H1 (cell line): ENCODE data around the gene PLEK2. TPM values are rescaled to one million over a fixed set of nuclear protein-coding genes. Genes with fewer than 3 reads are reported as not detected.

Experiments used
- CTCF ChIA-PET: fragments of 300-600 bp; sonication (Branson Sonifier 250); formaldehyde crosslinking; loops from one replicate; lab custom pipeline; 2021; ENCODE audit not compliant: partially characterized antibody; lab: Charles Lee
- POLR2A ChIA-PET: fragments of 300-600 bp; sonication (Branson Sonifier 250); formaldehyde crosslinking; loops from one replicate; lab custom pipeline; 2021; ENCODE audit warnings: inconsistent platforms; ENCODE audit not compliant: partially characterized antibody; lab: Charles Lee
- DNase-seq, 2 experiments: peaks; one replicate each; pipeline versions ENCODE4 v3.0.0 to v3.0.0-alpha.2; 2010 to 2022; ENCODE audit warnings: low spot score in 2 of 2, low read depth in 1 of 2, mixed read lengths in 1 of 2
- FAIRE-seq: peaks from 2 replicates; lab custom pipeline; 2011; peaks lifted over from hg19 to GRCh38; lab: Jason Lieb, UNC
- H2AFZ ChIP-seq: 2 replicates; pipeline ENCODE4 v1.8.1; 2012; ENCODE audit warnings: low read length, inconsistent platforms
- H2AK5ac ChIP-seq: 2 replicates; pipeline ENCODE4 v1.6.1; 2013; ENCODE audit warnings: low read depth, low read length
- H2BK120ac ChIP-seq: replicated peaks from 2 replicates; pipeline ENCODE3; 2013; ENCODE audit warnings: low read depth, low read length, inconsistent platforms
- H2BK12ac ChIP-seq: 2 replicates; pipeline ENCODE4 v1.6.1; 2013; ENCODE audit warnings: low read depth, low read length
- H2BK15ac ChIP-seq: 2 replicates; pipeline ENCODE4 v1.6.1; 2013; ENCODE audit warnings: low read length
- H2BK20ac ChIP-seq: 2 replicates; pipeline ENCODE4 v1.6.1; 2013; ENCODE audit warnings: low read length
- H2BK5ac ChIP-seq: 2 replicates; pipeline ENCODE4 v1.6.1; 2013; ENCODE audit warnings: low read depth, low read length
- H3K14ac ChIP-seq: 2 replicates; pipeline ENCODE4 v1.6.1; 2013; ENCODE audit warnings: inconsistent platforms; ENCODE audit not compliant: insufficient read length
- H3K18ac ChIP-seq: 2 replicates; pipeline ENCODE4 v1.6.1; 2013; ENCODE audit warnings: low read length; ENCODE audit errors: extremely low read depth
- H3K23ac ChIP-seq: 2 replicates; pipeline ENCODE4 v1.6.1; 2013; ENCODE audit warnings: inconsistent platforms; ENCODE audit not compliant: insufficient read length
- H3K23me2 ChIP-seq: 2 replicates; pipeline ENCODE4 v1.6.1; 2013; ENCODE audit warnings: low read depth, low read length
- H3K27ac ChIP-seq: 2 replicates; pipeline ENCODE4 v1.6.1; 2011; ENCODE audit warnings: low read depth, low read length, inconsistent platforms
- H3K27me3 ChIP-seq, 4 experiments: replicated peaks in 1 of 4; 1 replicate in 1 of 4; 2 replicates in 3 of 4; pipeline versions ENCODE4 v1.6.1 to v1.8.1; 2011 to 2013; ENCODE audit warnings: low read length in 3 of 4, mild to moderate bottlenecking in 3 of 4, inconsistent platforms in 2 of 4, mixed read lengths in 2 of 4, moderate library complexity in 1 of 4; ENCODE audit not compliant: control insufficient read depth in 3 of 4, insufficient read depth in 3 of 4; ENCODE audit errors: extremely low read depth in 1 of 4
- H3K36me3 ChIP-seq, 4 experiments: 2 replicates each; pipeline versions ENCODE4 v1.6.1 to v1.8.1; 2011 to 2013; ENCODE audit warnings: mild to moderate bottlenecking in 4 of 4, low read length in 3 of 4, moderate library complexity in 2 of 4, control low read depth in 1 of 4, inconsistent platforms in 1 of 4; ENCODE audit not compliant: insufficient read depth in 4 of 4, control insufficient read depth in 2 of 4
- H3K4ac ChIP-seq: replicated peaks from 2 replicates; pipeline ENCODE3; 2013; ENCODE audit warnings: low read length, low read depth, mixed read lengths, inconsistent platforms; ENCODE audit not compliant: insufficient read length
- H3K4me1 ChIP-seq, 4 experiments: replicated peaks in 1 of 4; 1 replicate in 1 of 4; 2 replicates in 3 of 4; pipeline versions ENCODE4 v1.6.1 to v1.8.1; 2011 to 2013; ENCODE audit warnings: low read length in 3 of 4, inconsistent platforms in 2 of 4, mixed read lengths in 1 of 4; ENCODE audit not compliant: insufficient read depth in 4 of 4, control insufficient read depth in 3 of 4
- H3K4me2 ChIP-seq, 2 experiments: 2 replicates each; pipeline versions ENCODE4 v1.6.1 to v1.8.1; 2011 to 2013; ENCODE audit warnings: low read depth in 2 of 2, low read length in 2 of 2, control low read depth in 1 of 2, inconsistent platforms in 1 of 2, mild to moderate bottlenecking in 1 of 2; ENCODE audit not compliant: insufficient read depth in 1 of 2
- H3K4me3 ChIP-seq, 4 experiments: fragments of 200-600, 300-600 bp in 1 of 4; sonication (generic), shearing (Covaris generic), sonication (Bioruptor Twin) in 1 of 4; 2 replicates each; pipeline versions ENCODE4 v1.5.1 to v1.8.1; 2011 to 2016; ENCODE audit warnings: low read length in 4 of 4, low read depth in 3 of 4, control low read depth in 2 of 4, inconsistent platforms in 2 of 4, mild to moderate bottlenecking in 2 of 4, mixed read lengths in 1 of 4, moderate library complexity in 1 of 4; ENCODE audit not compliant: insufficient read depth in 2 of 4; ENCODE audit errors: extremely low read depth in 1 of 4
- H3K56ac ChIP-seq: replicated peaks from 2 replicates; pipeline ENCODE3; 2013; ENCODE audit warnings: low read depth, mild to moderate bottlenecking, mixed read lengths, low read length, inconsistent platforms; ENCODE audit not compliant: insufficient read length
- H3K79me1 ChIP-seq: 2 replicates; pipeline ENCODE4 v1.6.1; 2013; ENCODE audit warnings: low read depth, low read length, control low read depth
- H3K79me2 ChIP-seq, 2 experiments: 2 replicates each; pipeline versions ENCODE4 v1.6.1 to v1.8.1; 2012 to 2013; ENCODE audit warnings: low read length in 2 of 2, mild to moderate bottlenecking in 2 of 2, inconsistent platforms in 1 of 2; ENCODE audit not compliant: insufficient read depth in 2 of 2, control insufficient read depth in 1 of 2
- H3K9ac ChIP-seq, 4 experiments: replicated peaks in 1 of 4; 1 replicate in 1 of 4; 2 replicates in 3 of 4; pipeline versions ENCODE4 v1.6.1 to v1.8.1; 2011 to 2013; ENCODE audit warnings: low read depth in 3 of 4, low read length in 3 of 4, control low read depth in 2 of 4, mild to moderate bottlenecking in 2 of 4, moderate library complexity in 2 of 4, inconsistent platforms in 1 of 4; ENCODE audit errors: extremely low read depth in 1 of 4
- H3K9me3 ChIP-seq, 2 experiments: 2 replicates each; pipeline versions ENCODE4 v1.6.1 to v1.8.1; 2012 to 2013; ENCODE audit warnings: mild to moderate bottlenecking in 2 of 2, moderate library complexity in 2 of 2, control low read depth in 1 of 2, inconsistent platforms in 1 of 2, low read depth in 1 of 2, low read length in 1 of 2, mixed read lengths in 1 of 2; ENCODE audit not compliant: insufficient read depth in 2 of 2
- H4K20me1 ChIP-seq, 2 experiments: replicated peaks in 1 of 2; 2 replicates each; pipeline versions ENCODE3 to v1.8.1; 2011 to 2013; ENCODE audit warnings: inconsistent platforms in 2 of 2, low read length in 2 of 2, mild to moderate bottlenecking in 1 of 2; ENCODE audit not compliant: insufficient read depth in 2 of 2, control insufficient read depth in 1 of 2
- H4K5ac ChIP-seq: 2 replicates; pipeline ENCODE4 v1.6.1; 2013; ENCODE audit warnings: low read length, low read depth, mixed read lengths, inconsistent platforms; ENCODE audit not compliant: insufficient read length
- H4K8ac ChIP-seq: 2 replicates; pipeline ENCODE4 v1.8.0; 2013; ENCODE audit warnings: mild to moderate bottlenecking, moderate library complexity, low read length, inconsistent platforms; ENCODE audit not compliant: insufficient read depth; ENCODE audit errors: extremely low read depth
- H4K91ac ChIP-seq: replicated peaks from 2 replicates; pipeline ENCODE3; 2013; ENCODE audit warnings: low read length, mixed read lengths, inconsistent platforms; ENCODE audit not compliant: insufficient read length
- ATF3 ChIP-seq: IDR thresholded peaks from 2 replicates; pipeline ENCODE4 v1.6.1; 2011; ENCODE audit warnings: low read depth, mild to moderate bottlenecking, low read length; ENCODE audit not compliant: insufficient read depth
- CBX5 ChIP-seq: fragments of 300-800, 300-1000 bp; sonication (generic); IDR thresholded peaks from 2 replicates; pipeline ENCODE4 v1.7.1; 2016; ENCODE audit warnings: antibody characterized with exemption, low read length, low read depth
- CHD2 ChIP-seq: IDR thresholded peaks from 2 replicates; pipeline ENCODE4 v1.6.1; 2012; ENCODE audit warnings: low read length, improper control_type of control experiment
- FOSL1 ChIP-seq: IDR thresholded peaks from 2 replicates; pipeline ENCODE4 v1.6.1; 2011; ENCODE audit warnings: mild to moderate bottlenecking, low read depth, low read length, moderate library complexity; ENCODE audit not compliant: insufficient read depth
- JUN ChIP-seq: IDR thresholded peaks from 2 replicates; pipeline ENCODE4 v1.6.1; 2011; ENCODE audit warnings: low read depth, mild to moderate bottlenecking, improper control_type of control experiment, low read length
- MAX ChIP-seq: IDR thresholded peaks from 2 replicates; pipeline ENCODE4 v1.6.1; 2012; ENCODE audit warnings: inconsistent platforms
- TEAD4 ChIP-seq: IDR thresholded peaks from 2 replicates; pipeline ENCODE4 v1.6.1; 2012; ENCODE audit warnings: low read depth, low read length, inconsistent platforms, mixed read lengths
- WGBS, 2 experiments: shearing (Covaris generic) in 1 of 2; methylation state at CpG; one replicate each; pipeline versions ENCODE4 v1.1.6 to v1.1.7; 2013 to 2015; ENCODE audit warnings: low lambda C conversion rate in 2 of 2, mixed read lengths in 2 of 2, inconsistent platforms in 1 of 2, low coverage in 1 of 2, missing lambda C conversion rate in 1 of 2; ENCODE audit not compliant: insufficient replicate concordance in 2 of 2, insufficient coverage in 1 of 2, insufficient read length in 1 of 2; ENCODE audit errors: extremely low coverage in 1 of 2, missing lambda C conversion rate in 1 of 2; 5-methylcytosine and 5-hydroxymethylcytosine counted together
- polyA plus RNA-seq, 7 experiments: library from polyadenylated mRNA; depleted of rRNA in 3 of 7; stranded (reverse) in 5 of 7; unstranded in 2 of 7; fragments of >200 nt in 5 of 7; fragments of 200-250 nt in 2 of 7; gene quantifications; 1 replicate in 5 of 7; 2 replicates in 1 of 7; 4 replicates in 1 of 7; pipeline versions ENCODE4 v1.2.1 to v1.2.3, GENCODE V29; 2011 to 2013; ENCODE audit warnings: missing spikeins in 2 of 7, mixed read lengths in 2 of 7
- total RNA-seq: library from RNA; stranded (reverse); fragmentation: NEBNext Ultra II Directional; extraction: Animal tissue kit (Norgen Biotek cat#: 25700); gene quantifications from 2 replicates; pipeline ENCODE4 v1.2.1, GENCODE V29; 2021

PLEK2 gene
- total and polyA plus RNA-seq, 2 of the 8 experiments (the other 6 are each of a cell fraction or from before 2014, with no cell fraction given), result 0.41 to 2.1 TPM

DNA sequence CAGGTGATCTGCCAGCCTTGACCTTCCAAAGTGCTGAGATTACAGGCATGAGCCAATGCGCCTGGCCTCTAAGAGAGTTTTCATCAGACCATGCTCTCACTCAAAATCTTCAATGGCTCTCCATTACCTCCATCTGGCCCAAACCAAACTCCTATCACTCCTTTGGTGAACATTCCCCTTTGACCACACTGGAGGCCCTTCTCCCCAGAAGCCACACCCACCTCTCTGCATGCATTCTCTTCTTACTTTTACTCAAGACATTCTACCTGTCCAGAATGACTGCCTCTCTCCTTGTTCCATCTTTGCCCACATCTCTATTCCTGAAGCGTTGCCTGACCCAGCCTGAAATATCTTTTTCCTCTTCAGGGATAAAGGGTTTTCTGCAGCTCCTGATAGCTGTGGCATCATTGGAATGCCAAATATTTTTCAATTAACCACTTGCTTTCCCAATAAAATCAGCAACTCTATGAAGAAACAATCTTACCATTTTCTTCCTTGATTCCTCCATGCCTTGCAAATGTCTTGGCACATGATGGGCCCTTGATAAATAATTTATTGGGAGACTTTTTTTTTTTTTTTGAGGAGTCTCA lies 15.5 kb downstream of the PLEK2 start:
- H2BK15ac ChIP-seq, result no peak overlapping the region
- H3K27me3 ChIP-seq, result no peaks in the 10 kb centered on the region
- H3K4me3 ChIP-seq, result no peak overlapping the region
- H4K8ac ChIP-seq, result no peak overlapping the region
- no peak overlapping the region for H3K27ac ChIP-seq
- no peak overlapping the region for H3K9ac ChIP-seq
- no peaks in the 10 kb centered on the region for H3K79me2 ChIP-seq
- no peak overlapping the region for H2BK5ac ChIP-seq
- H3K23me2 ChIP-seq, result no peaks in the 10 kb centered on the region
- H3K79me1 ChIP-seq, result no peaks in the 10 kb centered on the region
- no peak overlapping the region for H4K5ac ChIP-seq
- H3K9me3 ChIP-seq, result no peaks in the 10 kb centered on the region
- no peak overlapping the region for H2BK120ac ChIP-seq
- TF ChIP-seq TEAD4 (0 out of 2 replicates have a peak, but pooled peaks have one; percentile 14), JUN (no peak), FOSL1 (no peak), MAX (no peak), ATF3 (no peak), CHD2 (no peak), CBX5 (no peak)
- no peak for DNase-seq
- no peak overlapping the region for H3K4ac ChIP-seq
- FAIRE-seq, result no peak
- no peaks in the 10 kb centered on the region; a peak in 1 of 7 replicates for H3K4me1 ChIP-seq
- no peaks in the 10 kb centered on the region for H3K36me3 ChIP-seq
- no peak overlapping the region for H3K4me2 ChIP-seq
- no peak overlapping the region for H2AK5ac ChIP-seq
- H2AFZ ChIP-seq, result no peak overlapping the region
- no peak overlapping the region for H4K91ac ChIP-seq
- H2BK20ac ChIP-seq, result no peak overlapping the region
- no peak overlapping the region for H3K23ac ChIP-seq
- no peak overlapping the region for H3K56ac ChIP-seq
- WGBS, 2 experiments, result 88% methylated on average over 2 of the region's 2 CpGs; no CpG with 5 or more reads in 1 of the 2 experiments
- ChIA-PET CTCF (interaction anchor here (1.3 to 1.6 kb wide), 3 partner anchors 10 to 130 kb away, joined by 3 to 6 read pairs (median 5); no protein-coding TSS in a partner anchor), POLR2A (interaction anchor here (0.7 to 1.3 kb wide), 4 partner anchors 11 to 161 kb away, joined by 3 to 4 read pairs (median 4); no protein-coding TSS in a partner anchor)
- no peak overlapping the region for H3K18ac ChIP-seq
- H2BK12ac ChIP-seq, result no peak overlapping the region
- H4K20me1 ChIP-seq, result no peaks in the 10 kb centered on the region
- no peak overlapping the region for H3K14ac ChIP-seq
